GM18511 (cell line): ENCODE results near the gene HS6ST1.

Experiments used
- ATAC-seq: cut with Tn5 transposase; IDR thresholded peaks from one replicate; pipeline ENCODE4 v1.9.1; 2021; ENCODE audit warnings: mild to moderate bottlenecking, moderate library complexity; ENCODE audit not compliant: unreplicated experiment

The HS6ST1 gene

GRCh38 chr2:128350736-128351135, 32.1 kb upstream of the HS6ST1 start:
- ATAC-seq: no peak

DNA sequence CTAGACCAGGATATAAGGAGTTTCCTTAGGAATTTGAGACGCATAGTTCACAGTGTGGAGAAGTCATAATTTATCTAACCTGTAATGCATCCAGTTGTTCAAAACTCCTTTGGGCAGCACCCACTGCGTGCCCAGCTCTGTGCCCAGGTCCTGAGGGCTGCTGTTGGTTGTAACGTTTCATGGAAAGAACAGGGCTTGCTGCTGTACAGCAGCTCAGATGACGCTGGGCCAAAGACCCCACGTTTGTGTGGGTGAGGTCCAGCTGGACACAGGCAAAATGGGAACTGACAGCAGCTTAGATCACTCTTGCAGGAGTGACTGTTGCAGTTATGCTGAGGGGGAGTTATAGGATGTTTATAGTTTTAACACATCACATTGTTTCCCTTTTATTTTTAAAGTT, 30.0 kb upstream of the HS6ST1 start:
- no peak for ATAC-seq

DNA sequence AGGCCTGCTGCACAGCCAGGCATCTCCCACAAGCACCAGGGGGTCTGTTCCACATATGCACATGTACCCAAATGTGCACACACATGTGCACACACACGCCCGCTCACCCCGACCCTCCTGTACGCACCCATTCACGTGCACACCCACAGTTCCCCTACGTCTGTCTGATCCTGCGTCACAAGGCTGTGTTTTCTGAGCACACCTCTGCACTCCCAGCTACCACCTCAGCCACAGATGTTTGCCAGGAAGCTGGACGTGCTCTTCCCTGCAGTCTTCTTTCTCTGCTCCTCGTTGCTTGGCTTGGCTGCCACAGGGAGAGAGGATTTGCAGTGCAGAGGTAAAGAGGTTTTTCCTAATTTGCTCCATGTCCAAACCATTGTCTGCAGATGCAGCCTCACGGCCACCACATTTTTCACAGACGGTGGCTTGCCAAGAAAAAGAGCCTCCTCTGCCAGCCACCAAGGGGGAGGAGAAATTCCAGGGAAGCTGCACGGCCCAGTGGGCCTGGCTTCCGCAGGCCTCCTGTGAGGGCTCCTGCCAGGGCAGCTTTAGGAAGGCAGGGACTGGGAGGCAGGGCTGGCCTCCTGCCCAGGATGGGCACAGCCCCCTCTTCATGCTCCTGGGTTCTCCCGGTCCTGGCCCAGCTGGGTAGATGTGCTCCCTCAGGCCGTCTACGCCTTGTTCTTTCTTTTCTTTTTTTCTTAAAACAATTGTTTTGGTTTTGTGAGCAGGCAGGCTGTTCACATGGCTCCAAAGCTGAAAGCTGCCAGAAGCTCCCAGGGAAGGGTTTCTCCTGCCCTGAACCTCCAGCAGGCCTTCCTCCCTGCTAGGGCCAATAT, 29.3 kb upstream of the HS6ST1 start:
- ATAC-seq: no peak

DNA sequence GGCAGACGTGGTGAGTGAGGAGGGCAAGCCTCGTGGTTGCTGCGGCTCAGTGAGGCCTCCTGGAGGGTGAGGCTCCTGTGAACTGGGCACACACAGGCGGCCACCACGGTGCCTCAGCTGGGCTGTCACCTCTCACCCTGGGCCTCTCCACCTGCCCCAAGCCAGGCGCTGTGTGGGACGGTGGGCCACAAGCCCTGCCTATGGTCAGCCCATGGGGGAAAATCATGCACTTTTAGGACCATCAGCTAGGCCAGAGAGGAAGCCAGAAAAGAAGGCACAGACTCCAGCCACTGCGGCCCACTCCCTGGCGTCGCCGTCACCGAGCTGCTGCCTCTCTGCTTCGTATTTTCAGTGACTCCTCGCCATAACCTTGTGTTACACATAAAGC, 28.5 kb upstream of the HS6ST1 start:
- no peak for ATAC-seq

- ATAC-seq: no peak
These were observed 27.9 kb upstream of the HS6ST1 start for GRCh38 chr2:128346291-128347170.

GRCh38 chr2:128345436-128346165, 26.9 kb upstream of the HS6ST1 start:
- ATAC-seq: no peak

GRCh38 chr2:128344101-128344500, 25.4 kb upstream of the HS6ST1 start:
- no peak for ATAC-seq

DNA sequence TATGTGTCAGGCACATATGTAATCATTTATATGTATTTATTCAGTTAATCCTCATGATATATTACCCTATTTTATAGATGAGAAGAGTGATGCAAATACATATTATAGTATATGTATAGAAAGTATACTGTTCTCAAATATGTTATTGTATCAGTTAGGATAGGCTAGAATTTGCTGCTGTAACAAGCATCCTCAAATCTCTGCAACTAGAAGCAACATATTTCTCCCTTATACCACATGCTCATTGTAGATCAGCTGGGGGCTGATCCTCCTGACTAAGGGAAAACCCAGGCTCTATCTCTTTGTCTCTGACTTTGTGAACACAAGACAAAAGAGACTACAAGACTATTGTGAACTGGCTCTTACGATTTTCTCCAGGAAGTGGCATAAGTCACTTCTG, 24.8 kb upstream of the HS6ST1 start:
- no peak for ATAC-seq

- no peak for ATAC-seq
These were observed 23.9 kb upstream of the HS6ST1 start for GRCh38 chr2:128342550-128342949.

- ATAC-seq: no peak
These were observed 23.0 kb upstream of the HS6ST1 start for GRCh38 chr2:128341621-128342020.

GRCh38 chr2:128332091-128332634, 13.5 kb upstream of the HS6ST1 start:
- no peak for ATAC-seq

DNA sequence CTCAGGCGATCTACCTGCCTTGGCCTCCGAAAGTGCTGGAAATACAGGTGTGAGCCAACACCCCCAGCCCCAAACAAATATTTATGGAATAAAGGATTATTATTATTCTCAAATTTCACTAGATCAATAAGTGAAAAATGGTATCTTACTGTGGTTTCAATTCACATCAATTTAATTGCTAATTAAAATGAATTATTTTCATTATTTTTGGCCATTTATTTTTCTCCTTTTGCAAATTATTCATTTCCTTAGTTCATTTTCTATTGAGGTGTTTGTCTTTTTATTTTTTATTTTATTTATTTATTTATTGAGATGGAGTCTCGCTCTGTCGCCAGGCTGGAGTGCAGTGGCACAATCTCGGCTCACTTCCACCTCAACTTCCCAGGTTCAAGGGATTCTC, 11.9 kb upstream of the HS6ST1 start:
- no peak for ATAC-seq

DNA sequence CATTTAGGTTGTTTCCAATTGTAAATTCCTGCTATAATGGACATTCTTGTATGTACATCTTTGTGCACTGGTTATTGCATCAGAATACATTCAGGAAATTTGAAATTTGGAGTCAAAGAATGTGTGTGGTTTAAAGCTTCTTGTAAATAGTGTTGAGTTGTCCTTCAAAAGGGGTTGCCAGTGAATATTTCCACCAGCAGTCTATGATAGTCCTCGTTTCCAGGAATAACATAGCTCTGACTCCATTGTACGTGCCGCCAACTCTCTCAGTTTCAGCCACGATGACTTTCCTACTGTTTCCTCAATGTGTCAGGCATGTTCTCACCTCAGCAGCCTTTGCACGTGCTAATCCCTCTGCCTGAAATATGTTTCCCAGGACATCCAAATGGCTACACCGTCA, 10.9 kb upstream of the HS6ST1 start:
- no peak for ATAC-seq

DNA sequence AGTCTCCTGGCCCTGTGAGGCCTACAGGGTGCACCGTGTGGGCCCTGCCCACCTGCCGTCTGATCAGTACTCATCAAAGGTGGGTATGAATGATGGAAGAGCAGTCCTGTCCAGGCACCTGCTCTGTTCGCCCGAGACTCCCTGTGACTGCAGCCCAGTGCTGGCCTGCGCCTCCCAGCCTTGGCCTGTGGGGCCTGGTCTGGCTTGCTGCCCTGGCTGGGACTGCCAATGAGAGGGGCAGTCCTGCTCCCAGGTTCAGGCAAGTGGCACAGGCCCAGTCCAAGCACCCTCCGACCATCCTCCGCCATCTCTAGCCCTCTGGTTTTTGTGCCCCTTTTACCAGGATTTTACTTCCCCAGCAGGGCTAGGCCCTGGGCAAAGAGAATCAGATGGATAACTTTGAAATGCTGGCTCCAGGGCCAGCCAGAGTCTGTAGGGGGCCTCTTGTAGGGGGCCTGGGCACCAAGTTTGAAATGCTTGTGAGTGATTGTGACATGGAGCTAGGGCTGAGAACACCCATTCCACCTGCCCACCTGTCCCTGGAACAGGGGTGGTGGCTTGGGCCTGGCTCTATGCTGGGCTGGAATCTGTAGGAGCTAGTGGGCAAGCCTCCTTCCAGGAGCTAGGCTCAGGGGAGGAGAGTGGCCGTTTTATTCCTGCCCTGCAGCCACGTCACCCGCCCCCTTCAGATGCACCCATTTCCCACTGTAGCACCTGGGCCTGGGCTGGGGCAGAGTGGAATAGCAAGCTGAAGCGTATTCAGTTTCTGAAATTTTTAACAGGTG, 8.7 kb upstream of the HS6ST1 start:
- no peak for ATAC-seq

GRCh38 chr2:128326346-128326745, 7.7 kb upstream of the HS6ST1 start:
- ATAC-seq: no peak

- ATAC-seq: no peak
These were observed 7.0 kb upstream of the HS6ST1 start for GRCh38 chr2:128325611-128326181.

DNA sequence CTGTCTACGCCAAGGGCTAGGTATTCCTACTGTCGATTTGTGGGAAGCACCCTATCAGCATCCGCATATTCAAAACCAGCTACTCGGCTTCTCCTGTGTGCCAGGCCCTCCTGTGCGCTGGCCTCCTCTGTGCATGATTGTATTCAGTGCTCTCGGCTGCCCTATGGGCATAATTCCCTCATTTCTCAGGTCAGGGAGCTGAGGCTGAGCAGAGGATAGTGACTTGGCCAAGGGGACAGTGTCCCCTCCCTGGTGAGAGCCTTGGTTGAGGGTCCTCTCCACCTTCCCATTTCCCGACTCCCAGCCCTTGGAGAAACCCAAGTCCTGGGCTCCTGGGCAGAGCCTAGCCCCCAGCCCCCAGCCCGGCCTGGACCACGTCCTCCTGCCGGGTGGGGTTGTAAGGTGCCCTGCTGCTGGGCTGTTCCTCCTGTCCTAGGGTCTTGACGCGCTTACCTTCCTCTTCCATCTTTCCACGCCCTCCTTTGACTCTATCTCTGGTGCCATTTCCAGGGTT, 6.3 kb upstream of the HS6ST1 start:
- no peak for ATAC-seq

DNA sequence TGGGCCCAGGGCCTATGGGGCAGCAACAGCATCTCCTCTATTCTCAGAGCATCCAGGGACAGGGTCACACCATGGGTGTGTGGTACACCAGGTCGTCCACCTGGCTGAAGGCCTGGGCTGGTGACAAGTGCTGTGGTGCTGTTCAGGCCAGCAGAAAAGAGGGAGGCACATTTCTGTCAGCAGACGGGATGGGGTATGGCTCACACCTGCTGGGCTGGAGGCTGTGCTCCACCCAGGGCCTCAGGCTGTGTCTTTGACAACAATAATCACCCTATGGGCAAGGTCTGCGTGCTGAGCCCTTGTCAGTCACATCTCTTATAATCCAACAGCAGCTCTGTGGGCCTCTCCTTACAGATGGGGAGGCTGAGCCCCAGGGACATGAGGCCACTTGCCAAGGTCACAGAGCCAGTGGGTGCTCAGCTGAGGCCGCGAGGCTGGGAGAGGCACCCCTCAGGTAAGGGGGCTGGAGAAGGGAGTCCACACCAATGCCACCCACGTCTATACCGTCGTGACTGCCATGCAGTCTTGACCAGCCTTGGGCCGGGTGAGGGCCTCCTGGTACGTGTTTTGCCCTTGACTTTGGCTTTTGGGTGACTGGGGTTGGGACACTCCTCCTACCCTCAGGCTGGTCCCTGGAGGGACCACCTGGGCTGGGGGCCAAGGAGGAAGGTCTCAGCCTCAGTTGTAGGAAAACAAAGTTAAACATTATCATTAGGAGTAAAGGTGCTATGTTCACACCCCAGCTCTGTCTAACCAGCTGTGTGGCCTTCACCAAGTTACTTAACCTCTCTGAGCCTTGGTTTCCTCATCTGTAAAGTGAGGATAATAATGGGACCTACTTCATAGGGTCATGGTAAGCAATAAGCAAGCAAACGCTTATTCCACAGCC, 5.6 kb upstream of the HS6ST1 start:
- ATAC-seq: no peak

DNA sequence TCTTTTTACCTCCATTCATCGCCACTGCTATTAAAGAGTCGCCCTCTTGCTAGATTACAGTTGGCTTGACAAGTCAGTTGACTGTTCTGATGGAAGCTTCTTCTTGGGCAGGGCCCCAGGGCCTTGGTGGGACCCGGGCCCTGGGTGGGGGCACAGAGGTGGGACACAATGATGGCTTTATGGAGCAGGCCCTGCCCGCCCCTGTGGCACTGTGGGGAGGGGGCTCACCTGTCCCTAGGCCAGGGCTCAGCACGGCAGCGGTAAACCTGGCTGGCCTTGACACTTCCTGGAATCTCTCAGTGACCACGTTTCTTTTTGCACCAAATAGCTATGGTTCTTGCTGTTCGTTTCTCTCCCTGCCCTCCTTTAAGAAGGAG, 4.9 kb upstream of the HS6ST1 start:
- ATAC-seq: no peak
